Stimulated activated CD4-positive, alpha-beta T cell treated with anti-CD3 and anti-CD28 coated beads, Interleukin-2, amount 100 ng/mL, for 4 hours (primary cell): ENCODE measurements around the gene EI24.
A peak's percentile ranks its signal among the peaks of the same experiment; 100 is the strongest.

Experiments
- DNase-seq: peaks from one replicate; pipeline ENCODE4 v3.0.0-alpha.2; 2020; ENCODE audit warnings: low read depth

Gene EI24

DNA sequence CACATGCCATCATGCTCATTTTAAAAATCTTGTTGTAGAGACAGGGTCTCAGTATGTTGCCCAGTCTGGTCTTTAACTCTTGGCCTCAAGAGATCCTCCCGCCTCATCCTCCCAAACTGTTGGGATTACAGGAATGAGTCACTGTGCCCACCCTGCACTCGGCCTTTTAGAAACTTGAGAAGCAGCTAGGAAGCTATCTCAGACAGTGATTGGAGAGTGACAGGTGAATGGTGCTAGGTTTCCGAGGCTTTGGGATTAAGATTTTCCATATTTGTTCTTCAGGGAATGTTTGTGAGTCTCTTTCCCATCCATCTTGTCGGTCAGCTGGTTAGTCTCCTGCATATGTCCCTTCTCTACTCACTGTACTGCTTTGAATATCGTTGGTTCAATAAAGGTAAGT is 10.5 kb downstream of the EI24 start:
- DNase-seq, result no peak

DNA sequence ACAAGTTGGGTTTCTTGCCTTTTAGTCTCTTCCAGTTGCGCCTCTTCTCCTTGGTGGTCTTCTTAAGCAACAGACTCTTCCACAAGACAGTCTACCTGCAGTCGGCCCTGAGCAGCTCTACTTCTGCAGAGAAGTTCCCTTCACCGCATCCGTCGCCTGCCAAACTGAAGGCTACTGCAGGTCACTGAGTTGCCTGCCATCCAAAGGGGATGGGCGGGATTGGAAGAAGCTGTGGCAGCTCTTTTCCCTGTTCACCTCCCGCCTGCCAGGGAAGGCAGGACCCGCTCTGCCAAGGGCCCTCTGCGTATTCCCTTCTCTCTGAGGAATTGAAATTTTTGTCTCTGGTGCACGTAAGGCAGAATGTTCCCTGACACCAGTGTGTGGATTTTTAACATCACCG is 14.2 kb downstream of the EI24 start:
- no peak for DNase-seq

DNA sequence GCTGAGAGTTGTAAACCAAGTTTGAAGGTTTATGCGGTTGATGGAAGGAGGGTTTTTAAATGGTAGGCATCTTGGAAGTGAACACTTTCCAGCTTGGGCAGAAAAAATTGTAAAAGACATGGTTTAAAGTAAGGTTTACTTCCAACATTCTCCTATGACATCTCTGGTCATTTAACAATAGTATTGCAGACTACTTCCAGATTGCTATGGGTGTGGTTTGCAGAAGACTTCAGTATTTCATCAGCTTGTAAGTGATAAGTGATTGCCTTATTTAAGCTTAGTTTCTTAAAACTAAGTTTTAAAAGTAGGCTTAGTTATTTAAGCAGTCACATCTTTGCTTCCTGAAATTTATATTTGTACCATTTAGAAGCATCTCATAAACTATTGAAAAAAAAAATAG is 16.2 kb downstream of the EI24 start:
- no peak for DNase-seq

- DNase-seq, result no peak
These were observed 17.3 kb downstream of the EI24 start for GRCh38 chr11:125586623-125587022.

DNA sequence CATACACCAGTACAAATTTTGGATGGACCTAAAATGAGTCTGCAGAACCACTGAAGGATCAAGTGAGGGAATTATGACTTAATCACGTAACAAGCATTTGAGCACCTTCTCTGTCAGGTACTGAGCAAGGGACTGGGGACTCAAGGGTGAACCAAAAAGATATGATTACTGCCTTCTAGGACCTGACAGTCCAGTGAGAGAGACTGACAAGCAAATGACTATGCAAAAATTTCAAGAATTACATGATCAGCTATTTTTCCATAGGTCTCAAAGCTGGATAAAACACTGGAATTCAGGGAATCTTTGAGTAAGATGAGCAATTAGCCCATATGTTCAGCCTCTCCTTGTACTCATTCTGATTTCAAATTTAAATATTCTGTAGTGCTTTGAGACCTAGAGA is 18.2 kb downstream of the EI24 start:
- DNase-seq, result no peak

DNA sequence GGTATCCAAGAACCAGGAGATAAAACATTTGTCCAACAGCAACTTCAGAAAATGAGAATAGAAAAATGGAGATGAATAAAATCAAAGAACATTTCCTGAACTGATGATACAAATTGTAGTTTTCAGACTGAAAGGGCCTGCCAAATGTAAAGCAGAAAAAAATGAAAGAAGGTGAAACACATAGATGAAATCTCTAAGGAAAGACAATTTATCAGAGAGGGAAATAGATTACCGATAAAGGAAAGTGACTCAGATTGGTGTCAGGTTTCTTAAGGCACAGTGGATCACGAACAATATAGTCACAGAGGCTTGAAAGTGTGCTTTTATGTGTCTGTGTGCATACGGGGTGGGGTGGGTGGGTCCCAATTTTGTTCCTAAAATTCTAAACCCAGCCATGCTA is 19.2 kb downstream of the EI24 start:
- DNase-seq, result no peak

- peak; percentile 10 for DNase-seq
These were observed 22.5 kb downstream of the EI24 start for GRCh38 chr11:125591649-125592304.

GRCh38 chr11:125592305-125593113 is 23.2 kb downstream of the EI24 start, which contains the start of gene STT3A:
Gene STT3A (plus strand): TSS chr11:125592852. CDS start chr11:125595916, 3,064 bp downstream.
- DNase-seq, result peak; percentile 97

DNA sequence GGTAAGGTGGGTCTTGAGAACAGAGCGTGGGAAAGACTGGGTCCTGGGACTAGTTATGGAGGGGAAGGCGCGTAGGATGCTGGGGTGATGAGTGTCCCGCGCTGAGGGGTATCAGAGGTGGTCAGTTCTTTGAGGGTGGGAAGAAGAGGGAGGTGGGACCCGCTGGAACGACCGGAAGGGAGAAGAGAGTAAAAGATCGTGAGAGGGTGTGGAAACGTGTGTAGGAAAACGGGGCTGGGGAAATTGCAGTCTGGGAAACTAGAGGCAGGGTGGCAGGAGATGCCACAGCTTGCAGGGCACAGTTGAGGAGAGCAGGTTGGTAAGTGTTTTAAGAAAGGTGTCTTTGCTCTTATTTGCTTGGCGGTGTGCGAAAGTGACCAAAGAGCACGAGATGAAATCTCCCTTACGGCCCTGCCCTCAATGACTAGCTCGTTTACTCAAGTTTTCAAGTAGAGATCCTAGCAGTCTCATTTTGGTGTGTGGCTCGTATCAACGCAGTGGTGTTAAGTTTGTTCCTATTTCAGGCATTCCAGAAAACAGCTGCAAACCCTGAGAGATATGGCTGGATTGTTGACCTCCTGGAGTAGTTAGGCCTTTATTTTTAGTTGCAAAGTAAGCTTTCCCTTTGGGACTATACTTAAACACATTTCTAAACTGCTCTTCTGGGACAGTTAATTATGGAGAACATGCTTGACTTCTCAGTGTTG is 24.0 kb downstream of the EI24 start:
- DNase-seq, result no peak

GRCh38 chr11:125594958-125595357 is 25.7 kb downstream of the EI24 start:
- DNase-seq, result no peak

- DNase-seq, result no peak
These were observed 31.4 kb downstream of the EI24 start for GRCh38 chr11:125600663-125601062.

- DNase-seq, result no peak
These were observed 33.9 kb downstream of the EI24 start for GRCh38 chr11:125603207-125603606.

DNA sequence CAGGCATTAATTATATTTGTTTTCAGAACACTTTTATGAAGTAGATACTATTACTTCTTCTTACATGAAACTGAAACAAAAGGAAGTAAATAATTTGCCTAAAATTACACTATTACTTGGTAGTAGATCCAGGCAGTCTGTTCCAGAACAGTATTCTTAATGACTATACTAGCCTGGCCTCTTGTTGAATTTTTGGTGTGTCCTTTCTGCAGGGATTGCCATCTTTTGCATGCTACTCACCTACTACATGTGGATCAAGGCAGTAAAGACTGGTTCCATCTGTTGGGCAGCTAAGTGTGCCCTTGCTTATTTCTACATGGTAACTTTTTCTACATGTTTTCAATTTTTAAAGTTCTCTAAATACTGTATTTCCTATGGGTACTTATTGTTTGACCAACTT is 36.1 kb downstream of the EI24 start:
- no peak for DNase-seq

GRCh38 chr11:125609545-125609944 is 40.3 kb downstream of the EI24 start:
- no peak for DNase-seq

GRCh38 chr11:125618383-125618782 is 49.1 kb downstream of the EI24 start:
- DNase-seq, result no peak

GRCh38 chr11:125621995-125622394 is 52.7 kb downstream of the EI24 start:
- no peak for DNase-seq

- DNase-seq, result no peak
These were observed 53.8 kb downstream of the EI24 start for GRCh38 chr11:125623064-125623463.

GRCh38 chr11:125624756-125625213 is 55.5 kb downstream of the EI24 start, which contains the start of gene CHEK1:
Gene CHEK1 (plus strand): TSS chr11:125625163. CDS start chr11:125626769, 1,606 bp downstream.
- no peak for DNase-seq

DNA sequence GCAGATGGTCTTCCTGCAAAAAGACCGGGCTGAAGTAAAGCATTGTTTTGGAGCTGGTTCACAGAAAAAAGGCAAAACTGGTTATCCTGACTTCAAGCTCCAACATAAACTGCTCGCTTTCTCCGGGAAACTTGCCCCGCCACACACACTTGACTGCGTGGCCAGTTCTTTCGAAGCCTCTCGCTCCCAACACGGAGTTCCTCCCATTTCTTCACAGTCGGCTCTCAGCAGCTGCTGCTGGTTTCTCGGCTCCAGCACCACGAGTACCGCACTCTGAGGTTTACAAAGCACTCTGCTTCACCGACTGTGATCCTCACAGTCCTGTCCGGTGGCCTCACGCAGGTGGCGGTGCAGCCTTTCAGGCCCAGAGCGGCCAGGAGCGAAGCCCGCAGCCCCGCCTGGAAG is 56.0 kb downstream of the EI24 start:
- no peak for DNase-seq

DNA sequence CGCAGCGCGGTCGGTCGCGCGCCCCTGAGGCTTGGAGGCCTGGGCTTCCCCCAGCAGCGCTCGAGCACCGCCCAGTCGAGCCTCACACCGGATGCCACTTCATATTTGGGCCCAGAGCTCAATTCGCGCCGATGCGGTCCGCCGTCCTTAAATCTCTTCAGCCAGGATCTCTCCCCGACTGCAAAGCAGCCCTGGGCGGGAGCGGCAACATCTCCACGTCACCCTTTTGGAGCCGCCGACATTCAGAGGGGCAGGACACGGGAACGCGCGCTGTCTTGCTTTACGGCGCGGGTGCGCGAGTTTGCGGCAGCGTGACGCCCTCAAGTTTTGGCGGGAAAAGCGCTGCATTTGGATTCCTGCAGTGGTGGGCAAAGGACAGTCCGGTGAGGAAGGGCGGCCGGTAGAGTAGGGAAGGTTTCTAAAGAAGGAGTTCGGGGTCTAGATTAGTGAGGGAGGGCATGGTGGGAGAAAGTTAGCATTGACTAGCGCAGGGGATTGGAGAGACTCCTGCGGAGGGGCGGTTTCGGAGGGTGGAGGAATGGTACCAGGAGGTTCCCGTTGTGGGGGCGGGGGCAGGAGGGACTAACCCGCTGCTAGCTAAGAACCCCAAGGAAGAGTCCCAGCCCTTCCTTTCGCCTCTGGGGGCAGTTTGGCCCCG is 56.5 kb downstream of the EI24 start:
- peak; percentile 74 for DNase-seq

- DNase-seq, result no peak
These were observed 57.1 kb downstream of the EI24 start for GRCh38 chr11:125626288-125626950.
